B cell (primary cell): ENCODE data around the gene PCK2. TPM values are rescaled to one million over a fixed set of nuclear protein-coding genes. Genes with fewer than 3 reads are reported as not detected.

Source experiments
- ATAC-seq: fragments of 200-7000 bp; cut with Tn5 transposase; one replicate; pipeline ENCODE4 v1.10.0; 2021; ENCODE audit warnings: low read depth, mild to moderate bottlenecking, moderate number of reproducible peaks, moderate library complexity
- CTCF ChIA-PET: fragments of 350-600 bp; sonication (Branson Sonifier 250); formaldehyde crosslinking; loops from one replicate; lab custom pipeline; 2021; ENCODE audit warnings: antibody characterized with exemption, inconsistent platforms; lab: Charles Lee
- POLR2A ChIA-PET: fragments of 350-600 bp; sonication (Branson Sonifier 250); formaldehyde crosslinking; loops from one replicate; lab custom pipeline; 2021; ENCODE audit warnings: antibody characterized with exemption; lab: Charles Lee
- DNase-seq: peaks from one replicate; pipeline ENCODE4 v3.0.0; 2013
- H2AFZ ChIP-seq: 2 replicates; pipeline ENCODE4 v1.6.1; 2012; ENCODE audit warnings: mild to moderate bottlenecking, low read depth, low read length; ENCODE audit not compliant: insufficient read depth, poor library complexity, severe bottlenecking
- H3K27ac ChIP-seq, 2 donors: 1 replicate in 1 of 2; 2 replicates in 1 of 2; pipeline ENCODE4 v1.5.1; 2012 to 2013; ENCODE audit warnings: low read length in 2 of 2, mild to moderate bottlenecking in 2 of 2, moderate library complexity in 1 of 2
- H3K27me3 ChIP-seq, 4 experiments: fragments of 200-600 bp in 1 of 4; sonication (generic) in 1 of 4; replicated peaks in 1 of 4; 1 replicate in 2 of 4; 2 replicates in 2 of 4; pipeline versions ENCODE4 v1.6.1 to v1.7.0; 2013 to 2016; ENCODE audit warnings: low read length in 3 of 4, mild to moderate bottlenecking in 2 of 4, mixed read lengths in 1 of 4, moderate library complexity in 1 of 4; ENCODE audit not compliant: insufficient read depth in 4 of 4, control insufficient read depth in 3 of 4; ENCODE audit errors: control extremely low read depth in 1 of 4
- H3K36me3 ChIP-seq, 2 experiments: replicated peaks in 1 of 2; 1 replicate in 1 of 2; 2 replicates in 1 of 2; pipeline versions ENCODE4 v1.6.1 to v1.7.1; 2013; ENCODE audit warnings: low read length in 1 of 2; ENCODE audit not compliant: insufficient read depth in 2 of 2, control insufficient read depth in 1 of 2; ENCODE audit errors: control extremely low read depth in 1 of 2, extremely low read depth in 1 of 2
- H3K4me1 ChIP-seq, 2 donors: fragments of 200-600 bp in 1 of 2; sonication (generic) in 1 of 2; 1 replicate in 1 of 2; 2 replicates in 1 of 2; pipeline versions ENCODE4 v1.5.1 to v1.6.1; 2013 to 2017; ENCODE audit warnings: low read length in 2 of 2; ENCODE audit not compliant: control insufficient read depth in 2 of 2, insufficient read depth in 2 of 2
- H3K4me2 ChIP-seq: replicated peaks from 2 replicates; pipeline ENCODE3; 2012; ENCODE audit warnings: mild to moderate bottlenecking, low read depth, low read length; ENCODE audit not compliant: poor library complexity, severe bottlenecking
- H3K4me3 ChIP-seq, 5 experiments: fragments of 200-600 bp in 1 of 5; sonication (generic) in 1 of 5; 1 replicate in 3 of 5; 2 replicates in 2 of 5; pipeline versions ENCODE4 v1.5.1 to v1.7.0; 2011 to 2016; ENCODE audit warnings: low read length in 4 of 5, mild to moderate bottlenecking in 4 of 5, low read depth in 2 of 5, control low read depth in 1 of 5, moderate library complexity in 1 of 5; ENCODE audit not compliant: insufficient read depth in 1 of 5; ENCODE audit errors: control extremely low read depth in 1 of 5, extremely low read depth in 1 of 5
- H3K79me2 ChIP-seq: fragments of 200-600 bp; sonication (generic); one replicate; pipeline ENCODE4 v1.6.0; 2016; ENCODE audit warnings: low read length; ENCODE audit not compliant: control insufficient read depth, insufficient read depth
- H3K9ac ChIP-seq: fragments of 200-600 bp; sonication (generic); 2 replicates; pipeline ENCODE4 v1.6.1; 2017; ENCODE audit warnings: mild to moderate bottlenecking, low read length, moderate library complexity
- H3K9me3 ChIP-seq, 3 donors: one replicate each; pipeline versions ENCODE4 v1.6.1 to v1.7.1; 2013; ENCODE audit warnings: low read length in 2 of 3; ENCODE audit not compliant: control insufficient read depth in 2 of 3, insufficient read depth in 1 of 3; ENCODE audit errors: control extremely low read depth in 1 of 3
- H4K20me1 ChIP-seq: 2 replicates; pipeline ENCODE4 v1.6.0; 2012; ENCODE audit warnings: mild to moderate bottlenecking, low read length; ENCODE audit not compliant: insufficient read depth, control insufficient read depth, poor library complexity, severe bottlenecking
- H3K27ac Mint-ChIP-seq: one replicate; pipeline ENCODE4 v1.8.0; 2021; ENCODE audit warnings: mixed read lengths
- H3K27me3 Mint-ChIP-seq: one replicate; pipeline ENCODE4 v1.8.0; 2021; ENCODE audit warnings: mixed read lengths
- H3K4me1 Mint-ChIP-seq: one replicate; pipeline ENCODE4 v1.8.0; 2021; ENCODE audit warnings: mixed read lengths
- H3K4me3 Mint-ChIP-seq: one replicate; pipeline ENCODE4 v1.8.0; 2021; ENCODE audit warnings: mixed read lengths
- H3K9me3 Mint-ChIP-seq: one replicate; pipeline ENCODE4 v1.8.0; 2022; ENCODE audit warnings: mixed read lengths; ENCODE audit not compliant: insufficient read depth
- CTCF ChIP-seq: fragments of 200-600 bp; IDR thresholded peaks from one replicate; pipeline ENCODE4 v1.8.0; 2022; ENCODE audit warnings: antibody characterized with exemption, mild to moderate bottlenecking
- EZH2 ChIP-seq: IDR thresholded peaks from 2 replicates; pipeline ENCODE4 v1.6.1; 2012; ENCODE audit warnings: borderline replicate concordance, low read depth, mild to moderate bottlenecking, moderate library complexity, low read length; ENCODE audit not compliant: insufficient read depth, poor library complexity, severe bottlenecking
- WGBS: methylation state at CpG from one replicate; pipeline ENCODE4 v1.1.5; 2013; ENCODE audit warnings: missing lambda C conversion rate; ENCODE audit not compliant: insufficient coverage; 5-methylcytosine and 5-hydroxymethylcytosine counted together
- intact Hi-C: fragments of 100-400 bp; cut with micrococcal nuclease; formaldehyde crosslinking; loops from one replicate; pipeline ENCODE4 v1.10.0; 2022
- polyA plus RNA-seq: library from polyadenylated mRNA; depleted of rRNA; stranded (reverse); fragments of >200 nt; gene quantifications from 2 replicates; pipeline ENCODE4 v1.2.3, GENCODE V29; 2012
- total RNA-seq, 2 donors: library from RNA; stranded (reverse); fragments of 120-200 nt in 1 of 2; gene quantifications; 1 replicate in 1 of 2; 2 replicates in 1 of 2; pipeline versions ENCODE4 v1.2.3 to v1.2.4, GENCODE V29; 2013 to 2022

The PCK2 gene
- total and polyA plus RNA-seq, 2 donors (not counting 1 experiment from before 2014, with no cell fraction given): 40.4 to 58.4 TPM

- CTCF ChIA-PET: interaction anchor here (1.2 to 11.7 kb wide), 4 partner anchors 7 to 42 kb away, joined by 4 to 292 read pairs (median 6); partner anchors contain the start of gene PCK2
- Mint-ChIP-seq H3K4me3 (no peak overlapping the region), H3K9me3 (no peaks in the 10 kb centered on the region), H3K27me3 (no peaks in the 10 kb centered on the region), H3K4me1 (peaks cover 13% of the 10 kb centered on the region), H3K27ac (peak overlapping the region; percentile 50)
- POLR2A ChIA-PET: no interaction called here
- peaks cover 2 to 69% of the 10 kb centered on the region in 2 experiments for H3K36me3 ChIP-seq
- no peaks in the 10 kb centered on the region for H3K27me3 ChIP-seq
- H3K4me3 ChIP-seq: no peak overlapping the region
- no peak overlapping the region for H3K27ac ChIP-seq
- peaks cover 5 to 13% of the 10 kb centered on the region in 2 donors for H3K4me1 ChIP-seq
- peaks cover 7% of the 10 kb centered on the region for H4K20me1 ChIP-seq
- no peak overlapping the region for H3K9ac ChIP-seq
- ATAC-seq: no peak
- no peak for DNase-seq
- TF ChIP-seq CTCF: no peak
- TF ChIP-seq EZH2: no peak
- WGBS: 100% methylated on average over 3 of the region's 4 CpGs
- H3K79me2 ChIP-seq: peaks cover 34% of the 10 kb centered on the region
- H3K4me2 ChIP-seq: no peak overlapping the region
- no peaks in the 10 kb centered on the region for H3K9me3 ChIP-seq
- no peak overlapping the region for H2AFZ ChIP-seq
- intact Hi-C loops: loop anchor here (10.0 kb wide), 1 partner anchor 116 kb away; the partner anchor contains the start of gene DHRS4L2
Observed at GRCh38 chr14:24100197-24100981, 6.3 kb downstream of the PCK2 start.
